HepG2 (cell line): ENCODE data around the gene ARSH. TPM values are rescaled to one million over a fixed set of nuclear protein-coding genes. Genes with fewer than 3 reads are reported as not detected.

Source experiments
- EP300 ChIP-seq, 3 experiments: sonication (generic) in 1 of 3; formaldehyde crosslinking in 1 of 3; IDR thresholded peaks; 2 replicates each; pipeline versions ENCODE4 v1.5.1 to v1.6.1; 2011 to 2020; ENCODE audit warnings: low read depth in 2 of 3, low read length in 2 of 3, borderline replicate concordance in 1 of 3, improper control_type of control experiment in 1 of 3, mild to moderate bottlenecking in 1 of 3, missing genetic modification reagents in 1 of 3, moderate library complexity in 1 of 3
- HDAC1 ChIP-seq: sonication (generic); formaldehyde crosslinking; IDR thresholded peaks from 2 replicates; pipeline ENCODE4 v1.5.1; 2020; ENCODE audit warnings: mild to moderate bottlenecking, missing genetic modification reagents
- HIVEP1 ChIP-seq: sonication (generic); formaldehyde crosslinking; IDR thresholded peaks from 2 replicates; pipeline ENCODE4 v1.4.0; 2020; ENCODE audit warnings: mild to moderate bottlenecking, missing genetic modification reagents
- HMG20B ChIP-seq: conservative IDR thresholded peaks from 2 replicates; pipeline ENCODE4 v1.6.1; 2016; ENCODE audit warnings: missing genetic modification reagents, missing compliant biosample characterization
- NR2F1 ChIP-seq, 2 experiments: fragments of 450-650 bp in 1 of 2; formaldehyde crosslinking in 1 of 2; IDR thresholded peaks; 2 replicates each; pipeline versions ENCODE4 v1.5.0 to v1.6.1; 2016 to 2020; ENCODE audit warnings: mild to moderate bottlenecking in 1 of 2, missing compliant biosample characterization in 1 of 2, missing genetic modification reagents in 1 of 2, moderate library complexity in 1 of 2
- RARA ChIP-seq: IDR thresholded peaks from 2 replicates; pipeline ENCODE4 v1.6.1; 2016; ENCODE audit warnings: missing genetic modification reagents, missing compliant biosample characterization
- RFXANK ChIP-seq: IDR thresholded peaks from 2 replicates; pipeline ENCODE4 v1.6.1; 2016
- SALL1 ChIP-seq: sonication (generic); formaldehyde crosslinking; IDR thresholded peaks from 2 replicates; pipeline ENCODE4 v1.8.0; 2022; ENCODE audit warnings: mild to moderate bottlenecking, missing genetic modification reagents
- SIX4 ChIP-seq: sonication (generic); formaldehyde crosslinking; IDR thresholded peaks from 2 replicates; pipeline ENCODE4 v1.4.0; 2020; ENCODE audit warnings: missing genetic modification reagents
- SKI ChIP-seq: fragments of 450-650 bp; IDR thresholded peaks from one replicate; pipeline ENCODE4 v1.6.1; 2018; ENCODE audit warnings: mild to moderate bottlenecking; ENCODE audit not compliant: partially characterized antibody
- SNAI1 ChIP-seq: sonication (generic); formaldehyde crosslinking; IDR thresholded peaks from 2 replicates; pipeline ENCODE4 v1.5.0; 2020; ENCODE audit warnings: mild to moderate bottlenecking, missing genetic modification reagents, borderline replicate concordance
- THAP11 ChIP-seq: IDR thresholded peaks from 2 replicates; pipeline ENCODE4 v1.6.1; 2016; ENCODE audit warnings: missing biosample characterization, missing genetic modification reagents
- ZNF207 ChIP-seq: fragments of 450-650 bp; IDR thresholded peaks from 2 replicates; pipeline ENCODE4 v1.6.1; 2016; ENCODE audit warnings: antibody characterized with exemption, borderline replicate concordance
- ZNF468 ChIP-seq: sonication (generic); formaldehyde crosslinking; IDR thresholded peaks from 2 replicates; pipeline ENCODE4 v1.8.0; 2022; ENCODE audit warnings: mild to moderate bottlenecking, moderate library complexity, missing genetic modification reagents
- ZNF605 ChIP-seq: sonication (generic); formaldehyde crosslinking; IDR thresholded peaks from 2 replicates; pipeline ENCODE4 v1.8.0; 2022; ENCODE audit warnings: mild to moderate bottlenecking, missing genetic modification reagents
- ZSCAN22 ChIP-seq: sonication (generic); formaldehyde crosslinking; IDR thresholded peaks from 2 replicates; pipeline ENCODE4 v1.4.0; 2020; ENCODE audit warnings: mild to moderate bottlenecking, missing genetic modification reagents
- polyA plus RNA-seq, 8 experiments: library from polyadenylated mRNA; depleted of rRNA in 3 of 8; stranded (reverse) in 7 of 8; unstranded in 1 of 8; fragments of >200 nt; fragmentation: Illumina TruSeq in 4 of 8; extraction: Trizol in 4 of 8; gene quantifications; 2 replicates each; pipeline versions ENCODE4 v1.2.1 to v1.2.3, GENCODE V29; 2011 to 2016; ENCODE audit warnings: low read depth in 4 of 8, missing spikeins in 1 of 8, mixed read lengths in 1 of 8; ENCODE audit not compliant: insufficient read depth in 1 of 8
- total RNA-seq, 5 experiments: library from RNA; depleted of rRNA; stranded (reverse); fragments of >200 nt; fragmentation: Illumina TruSeq; extraction: Trizol; gene quantifications; 2 replicates each; pipeline ENCODE4 v1.2.3, GENCODE V29; 2016; ENCODE audit warnings: low read depth in 1 of 5
- TF ChIP-seq, protein P1 (sequence below): IDR thresholded peaks from 2 replicates; pipeline ENCODE4 v1.4.0; 2020; ENCODE audit warnings: mild to moderate bottlenecking, missing genetic modification reagents
- TF ChIP-seq, protein P2 (sequence below): sonication (generic); formaldehyde crosslinking; IDR thresholded peaks from 2 replicates; pipeline ENCODE4 v1.4.0; 2020; ENCODE audit warnings: missing genetic modification reagents
- TF ChIP-seq, protein P3 (sequence below): sonication (generic); formaldehyde crosslinking; IDR thresholded peaks from 2 replicates; pipeline ENCODE4 v1.5.0; 2020; ENCODE audit warnings: missing genetic modification reagents
- TF ChIP-seq, protein P4 (sequence below): sonication (generic); formaldehyde crosslinking; IDR thresholded peaks from 2 replicates; pipeline ENCODE4 v1.5.0; 2020; ENCODE audit warnings: mild to moderate bottlenecking, missing genetic modification reagents, moderate library complexity
- TF ChIP-seq, protein P5 (sequence below): sonication (generic); formaldehyde crosslinking; conservative IDR thresholded peaks from 2 replicates; pipeline ENCODE4 v1.4.0; 2020; ENCODE audit warnings: missing genetic modification reagents

ARSH gene
- total and polyA plus RNA-seq, 2 of the 13 experiments (the other 11 are each of a cell fraction or from before 2014, with no cell fraction given): not detected

DNA sequence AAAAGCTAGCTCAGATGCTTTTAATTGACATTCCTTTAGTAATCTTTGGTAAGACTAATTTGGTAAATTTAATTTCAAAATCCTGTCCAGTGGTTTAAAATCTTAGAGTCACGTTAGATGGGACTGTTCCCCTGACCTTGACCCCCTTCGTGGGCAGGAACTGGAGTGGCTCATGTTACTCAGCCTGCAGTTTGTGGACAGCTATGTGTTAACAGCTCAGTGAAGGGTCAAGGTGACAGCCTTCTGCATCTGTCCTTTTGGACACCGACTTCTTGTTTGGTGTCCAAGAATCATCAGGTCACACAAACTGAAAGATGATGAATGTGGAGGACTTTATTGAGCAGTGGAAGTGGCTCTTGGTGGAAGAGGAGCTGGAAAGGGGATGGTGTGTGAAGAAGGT is 37.9 kb downstream of the ARSH start (continued):
- TF ChIP-seq EP300 (IDR thresholded peaks at IDR 0.05; ENCODE audit: low read depth in 2 of 2, low read length in 2 of 2) (peak in 1 of 2 experiments; percentile 27; a peak in 1 of 4 replicates), EP300 (CRISPR knock-in tag; IDR thresholded peaks at IDR 0.05; ENCODE audit: borderline replicate concordance) (no peak), SNAI1 (CRISPR knock-in tag) (no peak), ZNF605 (no peak), NR2F1 (CRISPR knock-in tag; IDR thresholded peaks at IDR 0.05) (peak; percentile 64 to 78), ZSCAN22 (CRISPR knock-in tag) (no peak), HIVEP1 (CRISPR knock-in tag) (no peak), HMG20B (no peak), SALL1 (CRISPR knock-in tag) (peak; percentile 32; the same call in 1 of the 2 replicates), SIX4 (CRISPR knock-in tag) (peak; percentile 32; the same call in 1 of the 2 replicates), ZNF468 (CRISPR knock-in tag) (no peak), RFXANK (no peak), HDAC1 (CRISPR knock-in tag) (peak; percentile 36; the same call in 1 of the 2 replicates), THAP11 (no peak), SKI (peak; percentile 13), ZNF207 (no peak), RARA (CRISPR knock-in tag) (peak; percentile 90)
- TF ChIP-seq, protein P1, sequence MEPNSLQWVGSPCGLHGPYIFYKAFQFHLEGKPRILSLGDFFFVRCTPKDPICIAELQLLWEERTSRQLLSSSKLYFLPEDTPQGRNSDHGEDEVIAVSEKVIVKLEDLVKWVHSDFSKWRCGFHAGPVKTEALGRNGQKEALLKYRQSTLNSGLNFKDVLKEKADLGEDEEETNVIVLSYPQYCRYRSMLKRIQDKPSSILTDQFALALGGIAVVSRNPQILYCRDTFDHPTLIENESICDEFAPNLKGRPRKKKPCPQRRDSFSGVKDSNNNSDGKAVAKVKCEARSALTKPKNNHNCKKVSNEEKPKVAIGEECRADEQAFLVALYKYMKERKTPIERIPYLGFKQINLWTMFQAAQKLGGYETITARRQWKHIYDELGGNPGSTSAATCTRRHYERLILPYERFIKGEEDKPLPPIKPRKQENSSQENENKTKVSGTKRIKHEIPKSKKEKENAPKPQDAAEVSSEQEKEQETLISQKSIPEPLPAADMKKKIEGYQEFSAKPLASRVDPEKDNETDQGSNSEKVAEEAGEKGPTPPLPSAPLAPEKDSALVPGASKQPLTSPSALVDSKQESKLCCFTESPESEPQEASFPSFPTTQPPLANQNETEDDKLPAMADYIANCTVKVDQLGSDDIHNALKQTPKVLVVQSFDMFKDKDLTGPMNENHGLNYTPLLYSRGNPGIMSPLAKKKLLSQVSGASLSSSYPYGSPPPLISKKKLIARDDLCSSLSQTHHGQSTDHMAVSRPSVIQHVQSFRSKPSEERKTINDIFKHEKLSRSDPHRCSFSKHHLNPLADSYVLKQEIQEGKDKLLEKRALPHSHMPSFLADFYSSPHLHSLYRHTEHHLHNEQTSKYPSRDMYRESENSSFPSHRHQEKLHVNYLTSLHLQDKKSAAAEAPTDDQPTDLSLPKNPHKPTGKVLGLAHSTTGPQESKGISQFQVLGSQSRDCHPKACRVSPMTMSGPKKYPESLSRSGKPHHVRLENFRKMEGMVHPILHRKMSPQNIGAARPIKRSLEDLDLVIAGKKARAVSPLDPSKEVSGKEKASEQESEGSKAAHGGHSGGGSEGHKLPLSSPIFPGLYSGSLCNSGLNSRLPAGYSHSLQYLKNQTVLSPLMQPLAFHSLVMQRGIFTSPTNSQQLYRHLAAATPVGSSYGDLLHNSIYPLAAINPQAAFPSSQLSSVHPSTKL (CRISPR knock-in tag): 0 out of 2 replicates have a peak, but pooled peaks have one; percentile 24
- TF ChIP-seq, protein P2, sequence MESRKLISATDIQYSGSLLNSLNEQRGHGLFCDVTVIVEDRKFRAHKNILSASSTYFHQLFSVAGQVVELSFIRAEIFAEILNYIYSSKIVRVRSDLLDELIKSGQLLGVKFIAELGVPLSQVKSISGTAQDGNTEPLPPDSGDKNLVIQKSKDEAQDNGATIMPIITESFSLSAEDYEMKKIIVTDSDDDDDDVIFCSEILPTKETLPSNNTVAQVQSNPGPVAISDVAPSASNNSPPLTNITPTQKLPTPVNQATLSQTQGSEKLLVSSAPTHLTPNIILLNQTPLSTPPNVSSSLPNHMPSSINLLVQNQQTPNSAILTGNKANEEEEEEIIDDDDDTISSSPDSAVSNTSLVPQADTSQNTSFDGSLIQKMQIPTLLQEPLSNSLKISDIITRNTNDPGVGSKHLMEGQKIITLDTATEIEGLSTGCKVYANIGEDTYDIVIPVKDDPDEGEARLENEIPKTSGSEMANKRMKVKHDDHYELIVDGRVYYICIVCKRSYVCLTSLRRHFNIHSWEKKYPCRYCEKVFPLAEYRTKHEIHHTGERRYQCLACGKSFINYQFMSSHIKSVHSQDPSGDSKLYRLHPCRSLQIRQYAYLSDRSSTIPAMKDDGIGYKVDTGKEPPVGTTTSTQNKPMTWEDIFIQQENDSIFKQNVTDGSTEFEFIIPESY (CRISPR knock-in tag): no peak
- TF ChIP-seq, protein P3, sequence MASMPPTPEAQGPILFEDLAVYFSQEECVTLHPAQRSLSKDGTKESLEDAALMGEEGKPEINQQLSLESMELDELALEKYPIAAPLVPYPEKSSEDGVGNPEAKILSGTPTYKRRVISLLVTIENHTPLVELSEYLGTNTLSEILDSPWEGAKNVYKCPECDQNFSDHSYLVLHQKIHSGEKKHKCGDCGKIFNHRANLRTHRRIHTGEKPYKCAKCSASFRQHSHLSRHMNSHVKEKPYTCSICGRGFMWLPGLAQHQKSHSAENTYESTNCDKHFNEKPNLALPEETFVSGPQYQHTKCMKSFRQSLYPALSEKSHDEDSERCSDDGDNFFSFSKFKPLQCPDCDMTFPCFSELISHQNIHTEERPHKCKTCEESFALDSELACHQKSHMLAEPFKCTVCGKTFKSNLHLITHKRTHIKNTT (CRISPR knock-in tag): no peak
- TF ChIP-seq, protein P4, sequence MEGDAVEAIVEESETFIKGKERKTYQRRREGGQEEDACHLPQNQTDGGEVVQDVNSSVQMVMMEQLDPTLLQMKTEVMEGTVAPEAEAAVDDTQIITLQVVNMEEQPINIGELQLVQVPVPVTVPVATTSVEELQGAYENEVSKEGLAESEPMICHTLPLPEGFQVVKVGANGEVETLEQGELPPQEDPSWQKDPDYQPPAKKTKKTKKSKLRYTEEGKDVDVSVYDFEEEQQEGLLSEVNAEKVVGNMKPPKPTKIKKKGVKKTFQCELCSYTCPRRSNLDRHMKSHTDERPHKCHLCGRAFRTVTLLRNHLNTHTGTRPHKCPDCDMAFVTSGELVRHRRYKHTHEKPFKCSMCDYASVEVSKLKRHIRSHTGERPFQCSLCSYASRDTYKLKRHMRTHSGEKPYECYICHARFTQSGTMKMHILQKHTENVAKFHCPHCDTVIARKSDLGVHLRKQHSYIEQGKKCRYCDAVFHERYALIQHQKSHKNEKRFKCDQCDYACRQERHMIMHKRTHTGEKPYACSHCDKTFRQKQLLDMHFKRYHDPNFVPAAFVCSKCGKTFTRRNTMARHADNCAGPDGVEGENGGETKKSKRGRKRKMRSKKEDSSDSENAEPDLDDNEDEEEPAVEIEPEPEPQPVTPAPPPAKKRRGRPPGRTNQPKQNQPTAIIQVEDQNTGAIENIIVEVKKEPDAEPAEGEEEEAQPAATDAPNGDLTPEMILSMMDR (CRISPR knock-in tag): no peak
- TF ChIP-seq, protein P5, sequence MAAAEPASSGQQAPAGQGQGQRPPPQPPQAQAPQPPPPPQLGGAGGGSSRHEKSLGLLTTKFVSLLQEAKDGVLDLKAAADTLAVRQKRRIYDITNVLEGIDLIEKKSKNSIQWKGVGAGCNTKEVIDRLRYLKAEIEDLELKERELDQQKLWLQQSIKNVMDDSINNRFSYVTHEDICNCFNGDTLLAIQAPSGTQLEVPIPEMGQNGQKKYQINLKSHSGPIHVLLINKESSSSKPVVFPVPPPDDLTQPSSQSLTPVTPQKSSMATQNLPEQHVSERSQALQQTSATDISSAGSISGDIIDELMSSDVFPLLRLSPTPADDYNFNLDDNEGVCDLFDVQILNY: no peak
